ENCODE results near the gene FHL2.

FHL2 gene

DNA sequence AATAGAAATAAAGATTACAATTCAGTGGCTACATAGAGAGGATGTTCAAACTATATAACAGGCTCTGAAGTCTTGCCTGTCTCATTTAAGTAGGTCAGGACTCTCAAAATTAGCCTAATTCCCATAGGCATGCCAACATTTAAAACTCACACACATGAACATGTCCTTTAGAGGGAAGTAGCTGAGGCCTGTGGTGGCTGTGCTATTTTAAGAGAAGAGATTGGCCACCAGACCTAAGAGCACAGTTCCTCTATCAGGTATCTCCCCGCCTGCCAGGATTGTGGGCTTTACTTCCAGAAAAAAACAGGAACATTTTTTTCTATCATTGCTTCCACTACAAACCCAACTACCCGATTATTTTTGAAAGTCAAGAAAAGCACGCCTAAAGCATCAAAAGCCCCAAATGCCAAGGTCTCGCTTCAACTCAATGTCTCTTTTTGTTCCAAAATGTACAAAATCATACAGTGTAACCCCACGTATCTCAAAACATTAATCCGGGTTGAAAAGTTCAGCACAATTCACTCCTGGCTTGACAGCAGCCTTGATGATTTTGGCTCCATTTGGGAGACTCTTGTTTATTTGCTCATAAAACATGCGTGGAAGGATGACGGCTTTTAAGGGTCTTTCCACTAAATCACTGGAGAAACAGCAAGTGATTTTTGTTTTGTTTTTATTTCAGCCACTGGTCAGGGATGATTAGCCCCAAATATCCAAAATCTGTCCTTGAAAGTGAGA is 15.3 kb downstream of the FHL2 start:
- Histone ChIP-seq H3K4me1 (ENCODE audit: control insufficient read depth, insufficient read depth, low read length) (no peaks in the 10 kb centered on the region), H3K27me3 (ENCODE audit: control insufficient read depth, insufficient read depth, low read length) (no peaks in the 10 kb centered on the region), H3K9me3 (ENCODE audit: control insufficient read depth, insufficient read depth, low read length) (no peaks in the 10 kb centered on the region), H3K4me3 (ENCODE audit: low read depth, low read length) (no peak overlapping the region), H3K9ac (ENCODE audit: low read depth, low read length) (no peak overlapping the region), H3K36me3 (ENCODE audit: control insufficient read depth, insufficient read depth, low read length) (peaks cover 18% of the 10 kb centered on the region)

GRCh38 chr2:105382177-105382576 is 16.7 kb downstream of the FHL2 start:
- Histone ChIP-seq H3K4me3 (ENCODE audit: low read depth, low read length) (no peak overlapping the region), H3K27me3 (ENCODE audit: control insufficient read depth, insufficient read depth, low read length) (no peaks in the 10 kb centered on the region), H3K4me1 (ENCODE audit: control insufficient read depth, insufficient read depth, low read length) (no peaks in the 10 kb centered on the region), H3K9ac (ENCODE audit: low read depth, low read length) (no peak overlapping the region), H3K9me3 (ENCODE audit: control insufficient read depth, insufficient read depth, low read length) (no peaks in the 10 kb centered on the region), H3K36me3 (ENCODE audit: control insufficient read depth, insufficient read depth, low read length) (peaks cover 18% of the 10 kb centered on the region)

DNA sequence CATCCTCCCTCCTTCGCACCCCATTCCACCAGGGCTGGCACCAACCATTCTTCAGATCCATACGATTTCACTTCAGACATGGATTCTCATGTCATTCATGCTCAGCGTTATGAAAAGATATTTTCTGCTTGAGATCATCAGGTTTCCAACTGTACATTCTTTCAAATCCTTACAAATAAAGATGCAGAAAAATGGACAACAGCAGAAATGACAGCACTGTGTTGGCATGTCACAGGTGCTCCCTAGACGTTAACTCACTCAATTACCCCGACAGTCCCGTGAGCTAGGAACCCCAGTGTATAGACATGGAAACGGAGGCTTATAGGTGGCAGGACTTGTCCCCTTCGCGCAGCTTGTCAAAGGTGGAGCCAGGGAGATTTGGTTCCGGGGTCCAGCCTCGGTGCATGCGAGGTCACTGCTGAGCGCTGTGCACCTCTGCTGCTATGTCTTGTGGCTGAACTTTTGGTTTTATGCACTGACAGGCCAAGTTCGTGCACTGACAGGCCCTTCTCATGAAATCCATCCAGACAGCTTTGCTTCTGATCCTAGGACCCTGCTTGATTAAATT is 17.7 kb downstream of the FHL2 start:
- Histone ChIP-seq H3K9ac (ENCODE audit: low read depth, low read length) (no peak overlapping the region), H3K27me3 (ENCODE audit: control insufficient read depth, insufficient read depth, low read length) (no peaks in the 10 kb centered on the region), H3K9me3 (ENCODE audit: control insufficient read depth, insufficient read depth, low read length) (no peaks in the 10 kb centered on the region), H3K4me3 (ENCODE audit: low read depth, low read length) (no peak overlapping the region), H3K4me1 (ENCODE audit: control insufficient read depth, insufficient read depth, low read length) (no peaks in the 10 kb centered on the region), H3K36me3 (ENCODE audit: control insufficient read depth, insufficient read depth, low read length) (peaks cover 18% of the 10 kb centered on the region)

DNA sequence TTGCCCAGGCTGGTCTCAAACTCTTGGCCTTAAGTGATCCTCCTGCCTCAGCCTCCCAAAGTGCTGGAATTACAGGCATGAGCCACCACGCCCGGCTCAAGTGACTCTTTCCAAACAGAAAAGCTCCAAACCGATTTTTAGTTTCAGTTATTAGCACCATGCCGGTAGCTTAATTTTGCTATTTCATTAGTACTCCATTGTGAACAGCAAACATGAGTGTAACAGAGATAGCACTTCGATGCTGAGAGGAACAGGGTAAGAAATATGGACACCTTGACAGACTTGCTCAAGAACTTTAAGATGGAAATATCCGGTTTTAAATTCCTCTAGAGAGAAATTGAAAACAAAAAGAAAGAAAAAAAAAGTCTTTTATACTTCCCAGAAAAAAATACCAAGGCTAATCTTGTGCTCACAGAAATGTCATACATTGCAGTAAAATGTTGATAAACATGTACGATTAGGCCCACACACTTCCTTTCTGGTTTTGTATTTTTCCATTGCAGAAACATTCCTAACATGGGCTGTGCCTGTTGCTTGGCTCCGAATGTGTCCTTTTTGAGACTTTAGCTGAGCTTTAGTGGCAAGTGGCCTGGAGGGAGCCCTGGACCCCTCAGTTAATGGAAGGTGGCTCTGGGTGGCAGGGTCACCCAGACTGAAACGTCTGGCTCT is 18.3 kb downstream of the FHL2 start:
- no peaks in the 10 kb centered on the region for H3K9me3 ChIP-seq (ENCODE audit: control insufficient read depth, insufficient read depth, low read length)
- H3K27me3 ChIP-seq (ENCODE audit: control insufficient read depth, insufficient read depth, low read length), result no peaks in the 10 kb centered on the region
- no peak overlapping the region for H3K4me3 ChIP-seq (ENCODE audit: low read depth, low read length)
- H3K9ac ChIP-seq (ENCODE audit: low read depth, low read length), result no peak overlapping the region
- peaks cover 21% of the 10 kb centered on the region for H3K36me3 ChIP-seq (ENCODE audit: control insufficient read depth, insufficient read depth, low read length)
- H3K4me1 ChIP-seq (ENCODE audit: control insufficient read depth, insufficient read depth, low read length), result no peaks in the 10 kb centered on the region

DNA sequence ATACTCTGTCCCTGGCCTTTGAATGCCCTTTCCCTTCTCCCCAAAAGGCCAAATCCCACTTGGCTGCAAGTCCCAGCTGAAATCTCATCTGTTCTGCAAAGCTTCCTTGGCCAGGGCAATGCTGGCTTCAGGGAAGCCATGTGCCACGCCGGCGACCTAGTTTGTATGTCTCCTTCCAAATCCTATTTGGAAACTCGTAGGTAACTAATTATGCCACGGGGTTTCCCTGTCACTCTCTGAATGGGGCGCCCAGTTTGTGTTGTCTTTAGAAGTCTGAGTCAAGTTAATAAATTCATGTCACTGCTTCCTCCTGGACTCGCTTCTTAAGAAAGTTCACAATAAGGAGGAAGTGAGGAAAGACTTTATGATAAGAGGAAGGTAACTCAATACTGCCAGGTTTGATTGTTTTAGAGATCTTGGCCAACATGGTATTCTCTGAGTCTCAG is 19.1 kb downstream of the FHL2 start:
- no peaks in the 10 kb centered on the region for H3K4me1 ChIP-seq (ENCODE audit: control insufficient read depth, insufficient read depth, low read length)
- no peaks in the 10 kb centered on the region for H3K9me3 ChIP-seq (ENCODE audit: control insufficient read depth, insufficient read depth, low read length)
- no peaks in the 10 kb centered on the region for H3K27me3 ChIP-seq (ENCODE audit: control insufficient read depth, insufficient read depth, low read length)
- peaks cover 13% of the 10 kb centered on the region for H3K36me3 ChIP-seq (ENCODE audit: control insufficient read depth, insufficient read depth, low read length)
- H3K9ac ChIP-seq (ENCODE audit: low read depth, low read length), result no peak overlapping the region
- no peak overlapping the region for H3K4me3 ChIP-seq (ENCODE audit: low read depth, low read length)

DNA sequence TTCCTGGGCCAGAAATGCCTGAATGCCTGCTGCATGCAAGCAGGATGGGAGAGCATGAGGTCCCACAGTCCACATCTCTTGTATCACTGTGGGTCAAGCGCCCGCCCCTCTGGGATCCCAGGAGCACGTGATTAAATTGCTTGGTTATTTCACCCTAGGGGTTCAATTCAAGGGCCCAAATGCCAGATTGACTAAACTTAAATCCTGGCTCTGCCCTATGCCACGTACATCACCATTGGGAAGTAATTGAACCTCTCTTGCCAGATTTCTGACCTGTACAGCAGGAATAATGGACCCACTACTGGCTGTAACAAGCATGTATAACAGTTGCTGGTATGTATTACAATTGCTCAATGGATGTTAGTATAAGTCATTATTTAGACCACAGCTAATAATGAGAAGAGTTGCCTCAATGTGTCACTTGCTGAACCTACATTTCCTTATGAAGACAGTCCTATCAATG is 19.9 kb downstream of the FHL2 start:
- Histone ChIP-seq H3K27me3 (ENCODE audit: control insufficient read depth, insufficient read depth, low read length) (no peaks in the 10 kb centered on the region), H3K4me1 (ENCODE audit: control insufficient read depth, insufficient read depth, low read length) (no peaks in the 10 kb centered on the region), H3K4me3 (ENCODE audit: low read depth, low read length) (no peak overlapping the region), H3K9me3 (ENCODE audit: control insufficient read depth, insufficient read depth, low read length) (no peaks in the 10 kb centered on the region), H3K9ac (ENCODE audit: low read depth, low read length) (no peak overlapping the region), H3K36me3 (ENCODE audit: control insufficient read depth, insufficient read depth, low read length) (peaks cover 5% of the 10 kb centered on the region)

DNA sequence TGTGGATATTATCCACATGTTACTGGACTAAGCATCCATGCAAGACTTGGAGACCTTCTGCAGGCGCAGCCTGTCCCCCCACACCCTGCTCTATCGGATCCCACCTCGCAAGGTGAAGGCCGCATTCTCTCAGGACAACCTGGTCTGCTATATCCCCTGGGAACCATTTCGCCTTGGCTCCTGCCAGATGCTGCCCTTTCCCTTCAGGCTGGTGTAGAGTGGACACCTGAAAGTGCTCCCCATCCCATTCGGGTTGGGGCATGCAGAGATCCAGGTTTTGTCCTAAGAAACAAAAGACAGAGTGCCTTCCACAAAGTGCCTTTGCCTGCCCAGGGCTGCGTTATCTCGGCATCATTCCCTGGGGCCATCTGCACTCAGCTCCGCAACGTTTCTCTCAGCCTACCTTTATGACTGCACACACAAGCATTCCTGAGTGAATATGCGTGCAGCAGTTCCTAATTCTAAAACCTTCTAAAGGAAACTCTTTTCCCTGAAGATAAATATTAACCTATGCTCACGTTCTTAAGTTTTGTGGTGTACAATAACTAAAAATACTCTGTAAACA is 20.5 kb downstream of the FHL2 start:
- Histone ChIP-seq H3K36me3 (ENCODE audit: control insufficient read depth, insufficient read depth, low read length) (peaks cover 3% of the 10 kb centered on the region), H3K4me1 (ENCODE audit: control insufficient read depth, insufficient read depth, low read length) (no peaks in the 10 kb centered on the region), H3K4me3 (ENCODE audit: low read depth, low read length) (no peak overlapping the region), H3K9me3 (ENCODE audit: control insufficient read depth, insufficient read depth, low read length) (no peaks in the 10 kb centered on the region), H3K9ac (ENCODE audit: low read depth, low read length) (no peak overlapping the region), H3K27me3 (ENCODE audit: control insufficient read depth, insufficient read depth, low read length) (no peaks in the 10 kb centered on the region)

GRCh38 chr2:105377871-105378270 is 21.0 kb downstream of the FHL2 start:
- Histone ChIP-seq H3K9ac (ENCODE audit: low read depth, low read length) (no peak overlapping the region), H3K4me1 (ENCODE audit: control insufficient read depth, insufficient read depth, low read length) (no peaks in the 10 kb centered on the region), H3K36me3 (ENCODE audit: control insufficient read depth, insufficient read depth, low read length) (peaks cover 3% of the 10 kb centered on the region), H3K4me3 (ENCODE audit: low read depth, low read length) (no peak overlapping the region), H3K9me3 (ENCODE audit: control insufficient read depth, insufficient read depth, low read length) (no peaks in the 10 kb centered on the region), H3K27me3 (ENCODE audit: control insufficient read depth, insufficient read depth, low read length) (no peaks in the 10 kb centered on the region)

DNA sequence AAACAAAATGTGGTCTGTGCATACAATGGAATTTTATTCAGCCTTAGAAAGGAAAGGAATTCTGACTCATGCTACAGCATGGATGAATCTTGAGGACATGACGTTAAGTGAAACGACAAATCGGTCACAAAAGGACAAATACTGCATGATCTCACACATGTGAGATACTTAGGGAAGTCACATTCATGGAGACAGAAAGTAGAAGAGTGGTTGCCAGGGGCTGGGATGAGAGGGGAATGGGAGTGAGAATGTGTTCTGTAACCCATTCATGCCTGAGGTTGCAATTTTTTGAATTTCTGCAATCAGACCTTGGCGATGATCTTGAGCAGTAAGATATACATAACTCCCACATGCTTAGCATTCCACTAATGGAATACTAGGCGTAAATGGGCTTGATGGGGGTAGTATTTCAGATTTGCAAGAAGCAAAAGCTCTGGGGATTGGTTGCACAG is 22.0 kb downstream of the FHL2 start:
- no peak overlapping the region for H3K4me3 ChIP-seq (ENCODE audit: low read depth, low read length)
- no peak overlapping the region for H3K9ac ChIP-seq (ENCODE audit: low read depth, low read length)
- no peaks in the 10 kb centered on the region for H3K27me3 ChIP-seq (ENCODE audit: control insufficient read depth, insufficient read depth, low read length)
- H3K9me3 ChIP-seq (ENCODE audit: control insufficient read depth, insufficient read depth, low read length), result no peaks in the 10 kb centered on the region
- H3K4me1 ChIP-seq (ENCODE audit: control insufficient read depth, insufficient read depth, low read length), result no peaks in the 10 kb centered on the region
- peaks cover 3% of the 10 kb centered on the region for H3K36me3 ChIP-seq (ENCODE audit: control insufficient read depth, insufficient read depth, low read length)

DNA sequence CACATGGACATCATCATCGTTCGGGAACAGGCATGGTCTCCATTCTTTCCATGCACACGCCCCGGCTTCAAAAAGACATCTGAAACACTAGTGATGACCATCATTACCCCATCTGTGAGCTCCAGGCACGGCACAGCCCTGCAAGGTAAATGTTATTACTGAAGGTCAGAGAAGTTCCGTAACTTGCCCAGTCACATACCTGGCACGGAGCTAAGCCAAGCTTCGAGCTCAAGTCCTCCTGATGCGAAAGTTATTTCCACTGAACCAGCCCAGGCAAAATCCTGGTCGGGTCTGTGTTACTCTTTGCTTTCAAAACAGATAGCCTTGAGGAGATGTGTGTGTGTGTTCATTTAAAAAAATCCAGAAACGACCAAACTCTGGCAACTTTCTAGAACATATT is 22.8 kb downstream of the FHL2 start:
- Histone ChIP-seq H3K9ac (ENCODE audit: low read depth, low read length) (no peak overlapping the region), H3K4me3 (ENCODE audit: low read depth, low read length) (no peak overlapping the region), H3K9me3 (ENCODE audit: control insufficient read depth, insufficient read depth, low read length) (no peaks in the 10 kb centered on the region), H3K4me1 (ENCODE audit: control insufficient read depth, insufficient read depth, low read length) (no peaks in the 10 kb centered on the region), H3K27me3 (ENCODE audit: control insufficient read depth, insufficient read depth, low read length) (no peaks in the 10 kb centered on the region), H3K36me3 (ENCODE audit: control insufficient read depth, insufficient read depth, low read length) (peaks cover 3% of the 10 kb centered on the region)

DNA sequence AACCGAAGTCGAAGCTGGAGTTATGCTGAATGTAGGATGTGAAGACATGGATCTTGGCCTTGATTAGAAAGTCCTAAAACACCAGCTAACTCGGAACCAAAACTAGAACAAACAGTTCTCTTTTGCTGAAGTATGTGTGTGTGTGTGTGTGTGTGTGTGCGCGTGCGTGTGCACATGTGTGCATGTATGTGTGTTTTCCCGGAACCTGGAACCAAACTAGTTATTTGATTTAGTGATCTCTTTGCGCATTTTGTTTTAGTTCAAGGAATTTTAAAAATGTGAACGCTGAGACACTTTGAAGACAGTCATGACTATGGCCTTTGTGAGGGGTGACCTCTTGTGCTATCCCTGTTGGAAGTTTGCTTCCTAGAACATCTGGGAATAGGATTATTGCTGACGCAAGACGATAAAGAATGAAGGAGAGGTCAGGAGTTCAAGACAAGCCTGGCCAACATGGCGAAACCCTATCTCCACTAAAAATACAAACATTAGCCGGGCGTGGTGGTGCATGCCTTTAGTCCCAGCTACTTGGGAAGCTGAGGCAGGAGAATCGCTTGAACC is 23.8 kb downstream of the FHL2 start:
- H3K4me3 ChIP-seq (ENCODE audit: low read depth, low read length), result no peak overlapping the region
- H3K36me3 ChIP-seq (ENCODE audit: control insufficient read depth, insufficient read depth, low read length), result peaks cover 3% of the 10 kb centered on the region
- no peaks in the 10 kb centered on the region for H3K4me1 ChIP-seq (ENCODE audit: control insufficient read depth, insufficient read depth, low read length)
- no peak overlapping the region for H3K9ac ChIP-seq (ENCODE audit: low read depth, low read length)
- no peaks in the 10 kb centered on the region for H3K27me3 ChIP-seq (ENCODE audit: control insufficient read depth, insufficient read depth, low read length)
- H3K9me3 ChIP-seq (ENCODE audit: control insufficient read depth, insufficient read depth, low read length), result no peaks in the 10 kb centered on the region
